Measurements from ENCODE around the gene RAB37. TPM values are rescaled to one million over a fixed set of nuclear protein-coding genes. Genes with fewer than 3 reads are reported as not detected.
A peak's percentile ranks its signal among the peaks of the same experiment; 100 is the strongest.

The RAB37 gene
- total and polyA plus RNA-seq, 2 of the 13 experiments (the other 11 are each of a cell fraction or from before 2014, with no cell fraction given), result 0.91 to 3.7 TPM

DNA sequence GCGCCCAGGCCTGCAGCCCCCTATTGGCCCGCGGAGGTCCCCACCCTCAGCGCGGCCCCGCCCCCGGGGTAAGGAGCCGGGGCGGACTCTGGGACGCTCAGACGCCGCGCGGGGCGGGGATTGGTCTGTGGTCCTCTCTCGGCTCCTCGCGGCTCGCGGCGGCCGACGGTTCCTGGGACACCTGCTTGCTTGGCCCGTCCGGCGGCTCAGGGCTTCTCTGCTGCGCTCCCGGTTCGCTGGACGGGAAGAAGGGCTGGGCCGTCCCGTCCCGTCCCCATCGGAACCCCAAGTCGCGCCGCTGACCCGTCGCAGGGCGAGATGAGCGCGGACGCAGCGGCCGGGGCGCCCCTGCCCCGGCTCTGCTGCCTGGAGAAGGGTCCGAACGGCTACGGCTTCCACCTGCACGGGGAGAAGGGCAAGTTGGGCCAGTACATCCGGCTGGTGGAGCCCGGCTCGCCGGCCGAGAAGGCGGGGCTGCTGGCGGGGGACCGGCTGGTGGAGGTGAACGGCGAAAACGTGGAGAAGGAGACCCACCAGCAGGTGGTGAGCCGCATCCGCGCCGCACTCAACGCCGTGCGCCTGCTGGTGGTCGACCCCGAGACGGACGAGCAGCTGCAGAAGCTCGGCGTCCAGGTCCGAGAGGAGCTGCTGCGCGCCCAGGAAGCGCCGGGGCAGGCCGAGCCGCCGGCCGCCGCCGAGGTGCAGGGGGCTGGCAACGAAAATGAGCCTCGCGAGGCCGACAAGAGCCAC, 11.6 kb downstream of the RAB37 start, which contains the start of gene NHERF1 (continued):
- peak; percentile 91; the same call in 2 of the 3 replicates for TF ChIP-seq MXI1 (IDR thresholded peaks at IDR 0.05; ENCODE audit: borderline replicate concordance, low read depth, low read length)
- peak; percentile 89; the same call in 1 of the 2 replicates for TF ChIP-seq ZNF557 (CRISPR knock-in tag; IDR thresholded peaks at IDR 0.05)
- TF ChIP-seq ZMYM4 (CRISPR knock-in tag; IDR thresholded peaks at IDR 0.05), result peak; percentile 60; the same call in 1 of the 2 replicates
- peak; percentile 91 for TF ChIP-seq MLXIP (CRISPR knock-in tag; IDR thresholded peaks at IDR 0.05; ENCODE audit: borderline replicate concordance)
- TF ChIP-seq ZNF510 (CRISPR knock-in tag; IDR thresholded peaks at IDR 0.05; ENCODE audit: low read depth), result peak; percentile 49; the same call in 1 of the 2 replicates
- no peak for TF ChIP-seq PAWR (CRISPR knock-in tag; IDR thresholded peaks at IDR 0.05; ENCODE audit: borderline replicate concordance)
- no peak; the same call in 1 of the 2 replicates for TF ChIP-seq ZNF280D (CRISPR knock-in tag; IDR thresholded peaks at IDR 0.05)
- peak; percentile 55; the same call in 1 of the 2 replicates for TF ChIP-seq ESRRA (CRISPR knock-in tag; IDR thresholded peaks at IDR 0.05; ENCODE audit: low read depth)
- TF ChIP-seq, protein P1, sequence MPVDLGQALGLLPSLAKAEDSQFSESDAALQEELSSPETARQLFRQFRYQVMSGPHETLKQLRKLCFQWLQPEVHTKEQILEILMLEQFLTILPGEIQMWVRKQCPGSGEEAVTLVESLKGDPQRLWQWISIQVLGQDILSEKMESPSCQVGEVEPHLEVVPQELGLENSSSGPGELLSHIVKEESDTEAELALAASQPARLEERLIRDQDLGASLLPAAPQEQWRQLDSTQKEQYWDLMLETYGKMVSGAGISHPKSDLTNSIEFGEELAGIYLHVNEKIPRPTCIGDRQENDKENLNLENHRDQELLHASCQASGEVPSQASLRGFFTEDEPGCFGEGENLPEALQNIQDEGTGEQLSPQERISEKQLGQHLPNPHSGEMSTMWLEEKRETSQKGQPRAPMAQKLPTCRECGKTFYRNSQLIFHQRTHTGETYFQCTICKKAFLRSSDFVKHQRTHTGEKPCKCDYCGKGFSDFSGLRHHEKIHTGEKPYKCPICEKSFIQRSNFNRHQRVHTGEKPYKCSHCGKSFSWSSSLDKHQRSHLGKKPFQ (CRISPR knock-in tag; IDR thresholded peaks at IDR 0.05; ENCODE audit: insufficient replicate concordance), result peak; percentile 40
- TF ChIP-seq PRDM4 (CRISPR knock-in tag; IDR thresholded peaks at IDR 0.05; ENCODE audit: borderline replicate concordance), result no peak; the same call in 1 of the 2 replicates
- TF ChIP-seq, protein P2, sequence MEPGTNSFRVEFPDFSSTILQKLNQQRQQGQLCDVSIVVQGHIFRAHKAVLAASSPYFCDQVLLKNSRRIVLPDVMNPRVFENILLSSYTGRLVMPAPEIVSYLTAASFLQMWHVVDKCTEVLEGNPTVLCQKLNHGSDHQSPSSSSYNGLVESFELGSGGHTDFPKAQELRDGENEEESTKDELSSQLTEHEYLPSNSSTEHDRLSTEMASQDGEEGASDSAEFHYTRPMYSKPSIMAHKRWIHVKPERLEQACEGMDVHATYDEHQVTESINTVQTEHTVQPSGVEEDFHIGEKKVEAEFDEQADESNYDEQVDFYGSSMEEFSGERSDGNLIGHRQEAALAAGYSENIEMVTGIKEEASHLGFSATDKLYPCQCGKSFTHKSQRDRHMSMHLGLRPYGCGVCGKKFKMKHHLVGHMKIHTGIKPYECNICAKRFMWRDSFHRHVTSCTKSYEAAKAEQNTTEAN (CRISPR knock-in tag; conservative IDR thresholded peaks at IDR 0.05), result peak; percentile 81
- peak in 1 of 2 experiments; percentile 62; a peak in 2 of 4 replicates for TF ChIP-seq ATF4 (CRISPR knock-in tag; IDR thresholded peaks at IDR 0.05)
- TF ChIP-seq SSRP1 (CRISPR knock-in tag; IDR thresholded peaks at IDR 0.05), result no peak
- TF ChIP-seq, protein P3, sequence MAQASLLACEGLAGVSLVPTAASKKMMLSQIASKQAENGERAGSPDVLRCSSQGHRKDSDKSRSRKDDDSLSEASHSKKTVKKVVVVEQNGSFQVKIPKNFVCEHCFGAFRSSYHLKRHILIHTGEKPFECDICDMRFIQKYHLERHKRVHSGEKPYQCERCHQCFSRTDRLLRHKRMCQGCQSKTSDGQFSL (CRISPR knock-in tag; IDR thresholded peaks at IDR 0.05), result peak; percentile 70; the same call in 1 of the 2 replicates

Data from HepG2 (cell line).